NCI-H226 (cell line): ENCODE measurements around the gene LRRC3.

Experiments used
- DNase-seq: peaks from one replicate; pipeline ENCODE4 v3.0.0-alpha.2; 2015

The LRRC3 gene

DNA sequence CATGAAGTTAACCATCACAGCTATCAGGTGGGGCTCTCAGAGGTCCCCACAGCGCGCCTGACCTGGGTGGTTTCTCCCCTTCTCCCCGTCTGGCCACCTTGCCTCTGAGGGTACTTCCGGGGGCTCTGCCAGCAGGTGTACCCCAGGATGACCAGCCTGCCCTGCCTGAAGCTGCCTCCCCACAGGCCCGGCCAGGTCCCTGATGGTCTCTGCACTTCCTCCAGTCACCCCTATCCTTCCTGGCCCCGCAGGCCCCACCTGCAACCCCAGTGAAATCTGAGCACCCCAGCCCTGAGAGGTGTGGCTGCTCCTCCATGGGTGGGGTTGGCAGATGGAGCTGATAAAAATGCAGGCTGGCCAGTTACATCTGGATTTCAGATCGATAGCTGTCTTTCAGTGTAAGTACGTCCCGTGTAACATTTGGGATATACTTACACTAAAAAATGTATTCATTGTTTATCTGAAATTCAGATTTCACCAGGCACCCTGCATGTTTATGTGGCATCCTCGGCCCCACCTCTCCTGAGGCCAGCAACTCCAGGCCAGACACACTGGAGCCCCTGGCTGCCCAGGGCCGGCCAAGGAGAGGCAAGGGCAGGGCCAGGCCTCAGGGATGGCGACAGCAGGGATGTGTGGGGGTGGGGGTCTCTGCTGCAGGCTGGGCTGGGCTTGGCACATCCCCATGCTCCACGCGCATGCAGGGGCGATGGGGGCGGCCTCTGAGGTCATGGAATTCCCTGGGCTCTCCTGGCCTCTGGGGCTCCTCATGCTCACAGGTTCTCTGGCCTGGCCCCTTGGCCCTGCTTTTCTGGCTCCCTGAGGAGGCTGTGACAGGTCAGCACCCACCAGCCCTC is 25.1 kb downstream of the LRRC3 start:
- no peak for DNase-seq

DNA sequence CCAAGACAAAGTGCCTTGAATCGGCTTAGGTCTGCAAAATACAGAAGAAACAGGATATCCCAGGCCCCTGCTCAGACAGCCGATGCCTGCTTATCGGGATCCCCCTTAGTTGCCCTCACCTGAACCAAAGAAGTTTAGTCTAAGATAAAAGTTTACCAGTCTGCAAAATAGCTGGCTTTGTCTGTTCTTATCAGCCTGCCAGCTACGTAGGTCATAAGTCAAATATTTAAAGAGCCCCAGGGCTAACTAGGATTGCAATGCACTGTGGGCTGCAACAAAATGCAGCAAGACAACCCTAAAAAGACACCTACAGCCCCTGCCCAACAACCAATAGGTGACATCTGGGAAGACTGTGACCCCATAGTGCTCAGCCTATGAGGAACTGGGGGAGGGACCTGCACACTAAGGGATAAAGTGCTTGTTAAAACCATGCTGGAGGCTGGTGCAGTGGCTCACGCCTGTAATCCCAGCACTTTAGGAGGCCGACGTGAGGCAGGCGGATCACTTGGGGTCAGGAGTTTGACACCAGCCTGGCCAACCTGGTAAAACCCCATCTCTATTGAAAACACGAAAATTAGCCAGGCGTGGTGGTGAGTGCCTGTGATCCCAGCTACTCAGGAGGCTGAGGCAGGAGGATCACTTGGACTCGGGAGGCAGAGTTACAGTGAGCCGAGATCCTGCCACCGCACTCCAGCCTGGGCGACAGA is 27.4 kb downstream of the LRRC3 start:
- peak; percentile 16 for DNase-seq

DNA sequence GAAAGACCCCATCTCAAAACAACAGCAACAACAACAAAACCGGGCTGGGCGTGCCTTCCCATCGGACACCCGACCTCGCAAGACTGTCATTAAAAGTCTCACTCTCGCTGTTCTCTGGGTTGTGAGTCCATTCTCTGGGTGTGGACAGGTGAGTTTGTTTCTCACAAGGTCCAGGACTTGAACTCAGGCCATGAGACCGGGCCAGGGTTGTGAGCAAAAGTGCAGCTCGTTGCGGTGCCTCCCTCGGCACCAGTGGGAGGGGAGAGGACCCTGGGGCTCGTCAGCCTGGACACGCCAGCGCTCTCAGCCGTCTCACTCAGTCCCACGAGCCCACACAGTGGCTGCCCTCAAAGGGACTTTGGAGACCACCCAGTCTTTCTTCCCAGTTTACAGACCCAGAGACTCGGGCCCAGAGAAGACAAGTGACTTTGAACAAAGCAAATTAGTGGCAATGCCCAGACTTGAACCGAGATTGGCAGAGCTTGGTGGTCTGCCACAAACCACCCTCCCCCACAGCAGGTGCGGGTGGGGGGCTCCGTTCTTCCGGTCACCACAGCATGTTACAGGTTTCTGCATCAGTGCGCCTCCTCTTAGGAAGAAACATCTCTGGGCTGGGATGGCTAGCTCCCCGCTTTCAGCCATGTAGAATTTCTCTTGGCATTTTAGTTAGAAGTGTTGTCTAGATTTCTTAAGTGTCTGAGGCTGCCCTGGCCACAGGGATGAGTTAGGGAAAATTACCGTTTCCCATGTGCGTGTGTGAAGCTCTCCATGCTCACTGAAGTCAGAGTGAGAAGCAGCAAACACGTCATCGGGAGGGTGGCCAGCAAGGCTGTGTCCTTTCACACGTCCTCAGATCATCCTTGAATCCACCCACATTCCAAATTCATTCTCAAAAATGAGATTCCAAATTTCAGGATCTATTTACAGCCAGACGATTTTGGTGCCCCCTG is 28.3 kb downstream of the LRRC3 start:
- DNase-seq, result no peak

DNA sequence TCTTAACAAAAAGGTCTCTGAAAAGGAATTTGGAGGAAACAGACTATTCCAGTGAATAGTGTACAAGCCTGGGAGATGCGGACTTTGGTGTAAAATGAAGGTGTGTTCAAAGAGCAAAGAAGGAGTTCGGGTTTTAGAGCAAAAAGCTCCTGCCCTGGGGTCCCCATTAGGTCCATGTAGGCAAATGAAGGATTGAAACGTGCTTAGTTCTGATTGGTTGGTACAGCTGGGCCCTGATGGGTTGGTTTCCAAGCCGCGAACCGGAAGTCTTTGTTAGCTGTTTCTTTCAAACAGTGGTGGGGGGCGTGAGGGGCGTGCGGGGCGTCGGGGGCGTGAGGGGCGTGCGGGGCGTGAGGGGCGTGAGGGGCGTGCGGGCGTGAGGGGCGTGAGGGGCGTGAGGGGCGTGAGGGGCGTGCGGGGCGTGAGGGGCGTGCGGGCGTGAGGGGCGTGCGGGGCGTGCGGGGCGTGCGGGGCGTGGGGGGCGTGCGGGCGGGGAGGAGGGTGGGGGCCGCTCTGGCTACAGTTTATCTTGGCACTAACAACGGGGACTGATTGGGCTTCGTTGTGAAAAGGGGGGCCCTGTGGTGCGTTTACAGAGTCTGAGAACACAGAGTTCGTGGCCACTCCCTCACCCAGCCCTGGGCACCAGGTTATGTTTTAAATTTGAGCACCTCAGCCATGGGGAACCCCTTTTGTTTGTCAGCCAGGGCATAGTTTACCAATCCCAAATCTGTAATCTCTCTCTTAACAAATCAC is 29.4 kb downstream of the LRRC3 start:
- no peak for DNase-seq

DNA sequence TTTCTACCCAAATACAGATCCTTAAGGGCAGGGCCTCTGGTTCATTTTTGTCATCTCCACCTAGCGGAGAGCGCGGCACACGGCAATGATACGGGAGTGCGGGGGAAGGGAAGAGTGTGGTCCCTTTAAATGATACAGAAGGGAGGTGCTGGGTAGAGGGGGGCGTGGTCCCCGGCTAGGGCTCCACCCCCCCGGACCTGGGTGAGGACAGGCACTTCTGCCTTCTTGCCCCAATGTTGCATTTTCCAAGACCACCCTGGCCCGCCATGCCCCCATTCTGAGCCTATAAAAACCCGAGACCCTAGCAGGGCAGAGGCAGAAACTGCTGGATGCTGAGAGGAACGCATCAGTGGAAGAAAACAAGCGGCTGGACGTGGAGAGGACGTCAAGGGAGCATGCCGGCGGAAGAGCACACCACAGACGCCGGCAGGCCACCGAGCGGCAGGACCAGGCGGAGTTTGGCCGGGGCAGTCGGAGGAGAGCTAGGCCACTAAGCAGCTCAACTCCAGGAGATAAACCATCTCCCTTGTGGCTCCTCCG is 30.0 kb downstream of the LRRC3 start:
- DNase-seq, result no peak

DNA sequence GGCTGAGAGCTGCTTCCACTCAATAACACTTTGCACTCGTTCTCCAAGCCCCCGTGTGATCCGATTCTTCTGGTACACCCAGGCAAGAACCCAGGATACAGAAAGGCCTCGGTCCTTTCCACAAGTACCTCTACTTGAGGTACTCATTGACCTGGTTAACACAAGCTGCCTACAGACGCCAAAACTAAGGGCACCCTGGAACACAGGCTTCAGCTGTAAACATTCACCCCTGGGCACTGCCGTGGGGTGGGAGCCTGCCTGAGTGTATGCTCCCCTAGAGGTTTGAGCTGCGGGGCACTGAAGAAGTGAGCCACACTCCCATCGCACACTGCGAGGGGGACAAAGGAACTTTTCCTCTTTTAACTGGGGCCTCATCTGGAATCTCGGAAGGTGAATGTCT is 30.5 kb downstream of the LRRC3 start:
- DNase-seq, result no peak

DNA sequence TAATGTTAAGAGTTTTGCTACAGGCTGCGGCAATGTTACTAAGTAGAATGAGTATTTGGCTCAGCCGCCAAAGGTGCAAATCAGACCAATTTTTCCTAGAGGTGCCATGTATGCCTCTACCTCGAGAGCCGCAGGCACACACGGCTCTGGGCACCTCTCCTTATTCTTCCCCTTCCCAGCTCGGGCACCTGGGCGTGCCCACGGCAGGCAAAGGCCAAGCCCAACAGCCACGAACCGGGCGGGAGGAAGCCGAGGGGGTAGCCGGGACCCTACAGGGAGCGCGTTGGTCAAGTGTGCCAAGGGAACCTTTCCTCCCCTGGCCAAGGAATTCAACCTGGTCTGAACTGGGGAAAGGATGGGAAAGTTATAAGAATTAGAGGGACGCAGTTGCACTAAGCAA is 31.0 kb downstream of the LRRC3 start:
- DNase-seq, result no peak

DNA sequence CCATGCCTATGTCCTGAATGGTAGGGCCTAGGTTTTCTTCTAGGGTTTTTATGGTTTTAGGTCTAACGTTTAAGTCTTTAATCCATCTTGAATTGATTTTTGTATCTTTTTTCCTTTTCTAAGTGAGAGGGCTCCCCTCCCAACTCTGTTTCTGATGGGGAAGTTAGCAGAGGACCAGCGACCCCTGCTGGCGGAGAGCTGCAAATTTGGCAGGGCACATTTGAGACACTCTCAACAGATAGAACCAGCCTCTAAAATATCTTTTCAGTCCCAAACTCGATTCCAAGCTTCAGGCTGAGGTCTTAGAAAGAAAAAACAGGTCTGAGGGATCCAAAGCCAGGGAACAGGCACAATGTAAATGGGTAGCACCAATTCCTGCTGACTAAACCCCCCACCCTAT is 32.5 kb downstream of the LRRC3 start:
- no peak for DNase-seq

DNA sequence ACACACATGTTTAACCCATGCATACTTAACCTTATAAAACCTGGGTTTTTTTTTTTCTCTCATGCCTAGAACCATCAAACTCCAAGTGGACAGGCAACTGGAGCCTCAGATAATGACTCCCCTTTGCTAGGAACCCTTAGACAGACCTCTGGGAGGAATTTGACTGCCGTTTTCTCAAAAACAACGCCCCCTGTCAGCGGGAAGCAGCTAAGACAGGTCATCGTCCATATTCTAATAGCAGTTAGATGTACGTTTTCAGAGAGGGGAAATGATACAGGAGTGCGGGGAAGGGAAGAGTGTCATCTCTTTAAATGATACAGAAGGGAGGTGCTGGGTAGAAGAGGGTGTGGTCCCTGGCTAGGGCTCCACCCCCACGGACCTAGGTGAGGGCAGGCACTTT is 34.7 kb downstream of the LRRC3 start:
- no peak for DNase-seq

DNA sequence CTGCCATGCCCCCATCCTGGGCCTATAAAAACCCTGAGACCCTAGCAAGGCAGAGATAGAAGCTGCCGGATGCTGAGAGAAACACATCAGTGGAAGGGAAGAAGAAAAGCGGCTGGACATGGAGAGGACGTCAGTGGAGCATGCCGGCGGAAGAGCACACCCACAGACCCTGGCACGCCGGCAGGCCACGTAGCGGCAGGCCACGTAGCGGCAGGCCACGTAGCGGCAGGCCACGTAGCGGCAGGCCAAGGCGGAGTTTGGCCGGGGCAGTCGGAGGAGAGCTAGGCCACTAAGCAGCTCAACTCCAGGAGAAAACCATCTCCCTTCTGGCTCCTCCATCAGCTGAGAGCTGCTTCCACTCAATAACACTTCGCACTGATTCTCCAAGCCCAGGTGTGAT is 35.1 kb downstream of the LRRC3 start:
- no peak for DNase-seq

DNA sequence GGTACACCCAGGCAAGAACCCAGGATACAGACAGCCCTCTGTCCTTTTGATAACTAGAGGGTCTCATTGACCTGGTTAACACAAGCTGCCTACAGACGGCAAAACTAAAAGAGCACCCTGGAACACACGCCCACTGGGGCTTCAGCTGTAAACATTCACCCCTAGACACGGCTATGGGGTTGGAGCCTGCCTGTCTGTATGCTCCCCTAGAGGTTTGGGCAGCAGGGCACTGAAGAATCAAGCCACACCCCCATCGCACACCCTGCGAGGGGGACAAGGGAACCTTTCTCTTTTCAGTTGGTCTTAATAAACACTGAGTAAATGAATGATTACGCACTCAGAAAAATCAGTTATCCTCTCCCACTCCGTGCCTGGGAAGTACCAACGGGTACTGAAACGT is 35.5 kb downstream of the LRRC3 start:
- DNase-seq, result no peak

DNA sequence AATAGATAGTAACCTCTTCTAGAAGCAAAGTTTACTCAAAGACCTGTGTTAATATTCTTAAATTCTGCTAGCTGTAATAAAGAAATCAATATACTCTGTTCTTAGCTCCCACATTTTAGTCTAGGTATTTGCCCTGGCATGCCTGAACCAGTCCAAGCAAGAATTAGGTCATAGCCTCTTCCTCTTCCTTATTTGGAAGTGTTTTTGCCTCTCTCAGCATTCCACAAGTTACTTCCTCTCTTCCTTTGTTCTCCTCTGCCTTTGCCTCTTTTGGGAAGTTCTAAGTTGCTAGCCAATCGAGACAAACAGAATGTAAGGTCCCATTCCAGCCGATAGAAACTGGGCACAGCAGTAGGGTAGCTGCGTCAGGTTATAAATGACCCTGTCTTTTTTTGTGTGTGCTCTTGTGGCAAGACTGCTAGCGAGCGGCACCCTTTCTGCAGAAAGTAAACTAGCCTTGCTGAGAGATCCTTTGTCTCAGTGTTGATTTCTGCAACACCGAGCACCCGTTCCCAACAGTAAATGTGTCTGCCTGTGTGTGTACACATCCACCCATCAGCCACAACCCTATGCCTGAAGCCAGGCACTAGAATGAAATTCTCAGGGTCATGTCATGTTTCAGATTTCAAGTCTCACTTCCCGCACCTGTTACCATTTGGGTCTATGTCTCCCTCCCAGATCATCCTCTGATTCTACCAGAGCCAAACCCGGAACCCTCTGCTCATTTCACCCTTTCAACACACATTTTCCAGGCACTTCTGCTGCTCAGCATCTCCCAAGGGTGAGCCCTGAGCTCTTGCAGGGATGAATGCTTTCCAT is 37.5 kb downstream of the LRRC3 start:
- no peak for DNase-seq

DNA sequence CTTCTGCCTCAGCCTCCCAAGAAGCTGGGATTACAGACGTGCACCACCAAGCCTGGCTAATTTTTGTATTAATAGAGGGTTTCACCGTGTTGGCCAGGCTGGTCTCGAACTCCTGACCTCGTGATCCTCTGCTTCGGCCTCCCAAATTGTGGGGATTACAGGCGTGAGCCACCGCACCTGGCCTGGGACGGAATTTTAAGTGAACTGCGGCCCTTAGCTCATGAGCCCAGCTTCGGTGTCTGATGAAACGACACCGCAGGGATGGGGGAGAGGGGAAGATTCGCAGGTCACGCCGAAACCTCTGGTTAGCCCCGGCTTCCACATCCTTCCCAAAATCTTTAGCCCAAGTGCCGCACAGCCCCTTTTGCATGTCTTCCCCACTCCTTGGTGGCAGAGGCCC is 39.1 kb downstream of the LRRC3 start:
- no peak for DNase-seq

DNA sequence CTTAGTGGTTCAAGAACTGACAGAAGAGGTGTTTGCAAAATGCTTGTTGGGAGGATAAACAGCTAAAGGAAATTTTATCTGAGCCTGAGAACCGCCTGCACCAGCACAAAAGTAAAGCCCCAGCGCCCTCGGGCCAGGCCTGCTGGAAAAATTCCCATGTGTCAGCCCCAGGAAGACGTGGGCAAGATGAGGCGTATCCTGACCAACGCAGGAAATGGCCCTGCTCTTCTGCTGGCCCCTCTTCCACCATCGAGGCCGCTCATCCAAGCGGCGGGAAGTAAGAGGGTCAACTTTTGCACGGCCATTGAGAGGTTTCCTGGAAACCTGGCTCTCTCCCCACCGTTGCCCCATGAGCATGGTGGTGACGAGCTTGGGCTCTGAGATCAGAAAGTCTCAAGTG is 39.6 kb downstream of the LRRC3 start:
- no peak for DNase-seq

DNA sequence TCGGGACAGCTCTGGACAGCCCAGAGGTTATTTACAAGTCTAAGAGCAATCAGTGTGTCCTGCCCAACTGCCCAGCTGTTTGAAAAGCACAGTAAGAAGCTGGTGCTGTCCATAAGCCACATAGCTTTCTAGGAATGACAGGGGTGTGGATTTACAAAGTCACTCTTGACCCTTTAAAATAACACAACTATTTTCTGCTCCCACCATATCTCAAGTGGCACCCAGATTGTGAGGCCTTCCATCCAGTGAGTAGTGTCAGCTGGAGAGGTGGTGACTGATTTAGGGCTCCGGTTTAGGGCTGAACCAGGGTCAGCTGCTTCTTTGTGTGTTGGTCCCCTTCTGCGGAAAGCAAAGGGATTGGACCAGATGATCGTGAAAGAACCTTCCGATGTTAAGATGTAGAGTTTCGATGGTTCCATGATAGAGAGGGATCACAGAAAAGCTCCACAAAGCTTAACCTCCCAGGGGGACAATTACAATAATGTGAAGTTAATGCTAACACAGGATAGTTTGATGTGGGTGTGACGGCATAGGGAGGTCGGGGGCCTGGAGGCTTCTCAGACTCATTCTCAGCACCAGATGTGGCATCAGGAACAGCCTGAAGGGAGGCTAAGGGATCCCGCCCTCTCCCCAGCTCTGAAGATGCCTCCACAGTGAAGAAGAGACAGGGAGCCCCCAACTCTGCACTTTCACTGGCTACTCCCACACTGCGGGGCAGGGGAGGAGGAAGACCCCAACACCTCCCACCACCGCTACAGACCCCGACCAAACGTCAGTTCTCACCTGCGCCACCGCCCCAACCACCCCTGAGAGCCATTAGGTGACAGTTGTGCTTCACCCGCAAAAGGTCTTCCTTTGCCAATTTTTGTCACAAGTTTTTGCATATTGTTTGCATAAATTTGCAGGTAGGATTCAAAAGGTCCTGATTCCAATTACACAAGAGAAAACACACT is 40.6 kb downstream of the LRRC3 start:
- no peak for DNase-seq

DNA sequence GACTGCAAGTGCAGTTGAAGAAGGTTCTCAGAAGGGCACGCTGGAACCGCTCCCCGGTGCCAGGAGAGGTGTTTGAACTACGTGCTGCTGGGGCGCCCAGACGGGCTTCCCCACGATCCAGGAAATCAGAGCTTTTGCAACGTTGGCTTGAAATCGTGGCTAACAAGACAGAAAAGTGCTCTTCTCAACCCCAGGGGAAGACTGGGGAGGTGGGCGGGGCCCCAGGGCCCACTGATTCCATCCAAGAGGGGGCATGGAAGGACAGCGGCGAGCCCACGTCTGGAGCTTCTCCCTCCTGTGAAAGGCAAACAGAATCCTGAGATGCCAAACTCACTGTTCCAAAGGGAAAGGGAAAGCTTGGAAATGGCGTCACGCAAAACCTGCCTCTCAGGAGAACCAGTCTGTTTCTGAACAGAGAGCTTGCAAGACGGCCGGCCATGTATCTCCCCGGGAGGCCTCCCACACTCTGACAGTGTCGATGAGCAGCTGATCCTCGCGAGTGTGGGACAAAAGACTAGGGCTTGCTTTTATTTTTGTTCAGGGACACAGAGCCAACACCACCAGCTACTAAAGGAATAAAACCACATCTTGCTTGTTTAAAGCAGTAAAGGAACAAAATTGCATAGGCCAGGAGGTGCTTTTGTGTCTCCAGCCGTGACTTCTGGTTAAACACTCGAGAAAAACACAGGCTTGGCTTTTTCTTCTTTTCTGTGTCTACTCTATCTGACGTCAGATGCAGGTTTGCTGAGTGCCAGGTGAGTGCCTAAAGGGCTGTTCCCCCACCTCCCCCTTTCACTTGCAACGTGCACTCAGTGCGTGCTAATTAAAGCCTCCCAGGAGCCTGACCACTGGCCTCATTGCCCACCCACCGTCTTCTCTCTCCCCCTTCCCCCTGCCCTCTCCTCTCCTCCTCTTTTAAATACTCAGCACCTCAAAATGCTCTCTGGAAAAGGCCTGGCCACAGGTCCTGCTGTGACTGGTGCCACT is 41.5 kb downstream of the LRRC3 start:
- no peak for DNase-seq

DNA sequence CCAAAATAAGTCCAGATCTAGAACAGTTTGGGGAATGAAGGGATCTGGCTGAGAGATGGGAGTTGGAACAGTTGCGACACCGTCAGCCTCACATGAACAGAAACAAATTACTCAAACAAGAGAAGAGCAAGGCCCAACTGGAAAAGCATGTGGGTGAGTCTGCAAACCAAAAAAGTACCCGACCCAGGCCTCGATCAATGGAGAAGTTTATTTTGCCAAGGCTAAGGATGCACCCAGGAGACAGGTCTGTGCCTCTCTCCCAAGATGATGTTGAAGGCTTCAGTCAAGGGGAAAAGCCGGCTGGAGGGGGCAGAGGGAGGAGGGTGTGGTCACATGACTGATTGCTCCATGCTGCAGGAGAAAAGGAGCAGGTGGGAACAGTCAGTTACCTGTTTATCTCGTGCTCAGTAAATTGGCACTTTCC is 42.4 kb downstream of the LRRC3 start:
- no peak for DNase-seq

DNA sequence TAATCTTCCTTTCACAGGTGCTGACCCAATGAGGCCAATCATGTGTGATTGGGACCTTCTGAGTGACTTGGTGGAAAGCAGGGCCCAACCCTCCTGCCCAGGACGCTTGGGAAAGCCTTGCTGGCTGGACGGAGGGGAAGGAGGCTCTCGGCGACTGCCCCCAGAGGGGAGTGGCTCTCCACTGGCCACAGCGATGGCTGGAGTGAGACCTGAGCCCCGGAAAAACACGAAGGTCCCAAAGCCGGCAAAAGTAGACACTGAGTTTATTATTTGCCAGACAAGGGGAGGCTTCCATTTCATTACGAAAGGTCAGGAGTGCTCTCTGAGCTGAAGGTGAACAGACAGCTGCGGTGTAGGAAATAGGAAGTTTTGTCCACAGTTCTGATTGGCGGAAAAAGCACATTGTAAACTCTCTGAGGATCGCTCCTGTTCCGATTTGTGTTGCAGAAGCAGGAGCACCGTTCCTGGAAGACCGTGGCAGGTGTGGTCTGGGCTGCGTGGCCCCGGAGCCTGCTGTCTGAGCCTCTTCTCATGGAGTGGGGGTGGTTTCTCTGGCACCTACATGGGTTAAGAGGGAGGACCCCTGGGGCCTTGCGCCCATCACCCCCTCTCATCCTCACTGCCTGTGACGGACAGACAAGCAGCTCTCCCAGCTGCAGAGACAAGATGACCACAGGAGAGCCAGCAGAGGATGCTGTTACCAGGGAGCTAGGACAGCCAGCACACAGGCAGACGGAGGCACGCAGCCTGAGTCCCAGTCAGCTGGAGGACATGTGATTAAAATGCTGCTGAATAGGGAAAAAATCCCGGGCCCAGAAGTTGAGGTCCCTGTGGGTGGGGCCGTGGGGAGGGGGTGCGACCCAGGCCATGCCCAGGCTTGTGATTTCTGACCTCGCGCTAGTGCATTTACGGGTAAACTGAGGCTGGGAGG is 43.2 kb downstream of the LRRC3 start:
- no peak for DNase-seq
